Measurements from ENCODE around the gene PPP1R12A.
"Not testable (repeated sequence)": the region's sequence is repeated elsewhere in the genome, so short reads cannot be mapped to it uniquely, and the experiment has no call there.

Gene PPP1R12A

DNA sequence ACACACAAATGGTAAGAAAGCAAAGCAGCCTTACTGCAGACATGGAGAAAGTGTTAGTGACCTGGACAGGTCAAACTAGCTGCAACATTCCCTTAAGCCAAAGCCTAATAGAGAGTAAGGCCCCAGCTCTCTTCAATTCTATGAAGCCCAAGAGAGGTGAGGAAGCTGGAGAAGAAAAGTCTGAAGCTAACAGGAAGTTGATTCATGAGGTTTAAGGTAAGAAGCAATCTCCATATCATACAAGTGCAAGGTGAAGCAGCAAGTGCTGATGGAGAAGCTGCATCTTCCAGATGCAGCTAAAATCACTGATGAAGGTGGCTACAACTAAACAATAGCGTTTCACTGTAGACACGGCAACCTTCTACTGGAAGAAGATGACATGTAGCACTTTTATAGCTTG lies 53.5 kb downstream of the PPP1R12A start:
- H3K4me3 ChIP-seq (replicated peaks; ENCODE audit: insufficient read depth, low read length): no peak overlapping the region
- DNase-seq (ENCODE audit: low read depth in 1 of 2, low spot score in 1 of 2): no peak
- H3K27ac ChIP-seq (replicated peaks): no peak overlapping the region
- TF ChIP-seq, protein P1, sequence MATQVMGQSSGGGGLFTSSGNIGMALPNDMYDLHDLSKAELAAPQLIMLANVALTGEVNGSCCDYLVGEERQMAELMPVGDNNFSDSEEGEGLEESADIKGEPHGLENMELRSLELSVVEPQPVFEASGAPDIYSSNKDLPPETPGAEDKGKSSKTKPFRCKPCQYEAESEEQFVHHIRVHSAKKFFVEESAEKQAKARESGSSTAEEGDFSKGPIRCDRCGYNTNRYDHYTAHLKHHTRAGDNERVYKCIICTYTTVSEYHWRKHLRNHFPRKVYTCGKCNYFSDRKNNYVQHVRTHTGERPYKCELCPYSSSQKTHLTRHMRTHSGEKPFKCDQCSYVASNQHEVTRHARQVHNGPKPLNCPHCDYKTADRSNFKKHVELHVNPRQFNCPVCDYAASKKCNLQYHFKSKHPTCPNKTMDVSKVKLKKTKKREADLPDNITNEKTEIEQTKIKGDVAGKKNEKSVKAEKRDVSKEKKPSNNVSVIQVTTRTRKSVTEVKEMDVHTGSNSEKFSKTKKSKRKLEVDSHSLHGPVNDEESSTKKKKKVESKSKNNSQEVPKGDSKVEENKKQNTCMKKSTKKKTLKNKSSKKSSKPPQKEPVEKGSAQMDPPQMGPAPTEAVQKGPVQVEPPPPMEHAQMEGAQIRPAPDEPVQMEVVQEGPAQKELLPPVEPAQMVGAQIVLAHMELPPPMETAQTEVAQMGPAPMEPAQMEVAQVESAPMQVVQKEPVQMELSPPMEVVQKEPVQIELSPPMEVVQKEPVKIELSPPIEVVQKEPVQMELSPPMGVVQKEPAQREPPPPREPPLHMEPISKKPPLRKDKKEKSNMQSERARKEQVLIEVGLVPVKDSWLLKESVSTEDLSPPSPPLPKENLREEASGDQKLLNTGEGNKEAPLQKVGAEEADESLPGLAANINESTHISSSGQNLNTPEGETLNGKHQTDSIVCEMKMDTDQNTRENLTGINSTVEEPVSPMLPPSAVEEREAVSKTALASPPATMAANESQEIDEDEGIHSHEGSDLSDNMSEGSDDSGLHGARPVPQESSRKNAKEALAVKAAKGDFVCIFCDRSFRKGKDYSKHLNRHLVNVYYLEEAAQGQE (IDR thresholded peaks at IDR 0.05; ENCODE audit: insufficient replicate concordance, low read depth): no peak
- TF ChIP-seq POLR2AphosphoS5 (IDR thresholded peaks at IDR 0.05; ENCODE audit: low read depth): no peak
- TF ChIP-seq SPI1 (IDR thresholded peaks at IDR 0.05; ENCODE audit: borderline replicate concordance, low read depth): no peak
- no peak for TF ChIP-seq GABPA (IDR thresholded peaks at IDR 0.05; ENCODE audit: low read depth)
- TF ChIP-seq, protein P2, sequence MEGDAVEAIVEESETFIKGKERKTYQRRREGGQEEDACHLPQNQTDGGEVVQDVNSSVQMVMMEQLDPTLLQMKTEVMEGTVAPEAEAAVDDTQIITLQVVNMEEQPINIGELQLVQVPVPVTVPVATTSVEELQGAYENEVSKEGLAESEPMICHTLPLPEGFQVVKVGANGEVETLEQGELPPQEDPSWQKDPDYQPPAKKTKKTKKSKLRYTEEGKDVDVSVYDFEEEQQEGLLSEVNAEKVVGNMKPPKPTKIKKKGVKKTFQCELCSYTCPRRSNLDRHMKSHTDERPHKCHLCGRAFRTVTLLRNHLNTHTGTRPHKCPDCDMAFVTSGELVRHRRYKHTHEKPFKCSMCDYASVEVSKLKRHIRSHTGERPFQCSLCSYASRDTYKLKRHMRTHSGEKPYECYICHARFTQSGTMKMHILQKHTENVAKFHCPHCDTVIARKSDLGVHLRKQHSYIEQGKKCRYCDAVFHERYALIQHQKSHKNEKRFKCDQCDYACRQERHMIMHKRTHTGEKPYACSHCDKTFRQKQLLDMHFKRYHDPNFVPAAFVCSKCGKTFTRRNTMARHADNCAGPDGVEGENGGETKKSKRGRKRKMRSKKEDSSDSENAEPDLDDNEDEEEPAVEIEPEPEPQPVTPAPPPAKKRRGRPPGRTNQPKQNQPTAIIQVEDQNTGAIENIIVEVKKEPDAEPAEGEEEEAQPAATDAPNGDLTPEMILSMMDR (IDR thresholded peaks at IDR 0.05; ENCODE audit: insufficient read depth, low read length): no peak
- H3K27me3 ChIP-seq (ENCODE audit: insufficient read depth, poor library complexity, severe bottlenecking): no peaks in the 10 kb centered on the region

DNA sequence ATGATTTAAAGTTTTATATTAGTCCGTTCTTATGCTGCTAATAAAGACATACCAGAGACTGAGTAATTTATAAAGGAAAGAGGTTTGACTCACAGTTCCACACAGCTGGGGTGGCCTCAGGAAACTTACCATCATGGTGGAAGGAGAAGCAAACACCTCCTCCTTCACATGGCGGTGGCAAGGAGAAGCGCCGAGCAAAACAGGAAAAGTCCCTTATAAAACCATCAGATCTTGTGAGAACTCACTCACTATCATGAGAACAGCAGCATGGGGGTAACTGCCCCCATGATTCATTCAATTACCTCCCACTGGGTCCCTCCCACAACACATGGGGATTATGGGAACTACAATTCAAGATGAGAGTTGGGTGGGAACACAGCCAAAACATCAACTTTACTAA lies 56.4 kb downstream of the PPP1R12A start:
- H3K4me3 ChIP-seq (replicated peaks; ENCODE audit: insufficient read depth, low read length); DNase-seq (ENCODE audit: low read depth in 1 of 2, low spot score in 1 of 2); H3K27ac ChIP-seq (replicated peaks); H3K27me3 ChIP-seq (ENCODE audit: insufficient read depth, poor library complexity, severe bottlenecking): not testable (repeated sequence)

DNA sequence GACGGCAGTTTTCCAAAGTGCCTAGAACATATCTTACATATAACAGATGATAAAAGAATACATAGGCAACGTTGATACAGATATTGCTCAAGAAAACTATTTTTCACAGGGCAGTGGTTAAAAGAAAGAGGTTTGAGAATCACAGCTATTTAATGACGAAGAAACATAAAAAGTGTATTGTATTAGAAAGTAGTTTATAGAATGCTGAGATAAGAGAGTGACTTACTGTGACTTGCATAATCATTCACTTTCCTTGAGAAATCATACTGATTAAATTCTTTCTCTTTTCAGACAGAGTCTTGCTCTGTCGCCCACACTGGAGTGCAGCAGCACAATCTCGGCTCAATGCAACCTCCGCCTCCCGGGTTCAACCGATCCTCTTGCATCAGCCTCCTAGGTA lies 57.7 kb downstream of the PPP1R12A start:
- Histone ChIP-seq H3K27ac (replicated peaks) (no peak overlapping the region), H3K27me3 (ENCODE audit: insufficient read depth, poor library complexity, severe bottlenecking) (no peaks in the 10 kb centered on the region), H3K4me3 (replicated peaks; ENCODE audit: insufficient read depth, low read length) (no peak overlapping the region)
- DNase-seq (ENCODE audit: low read depth in 1 of 2, low spot score in 1 of 2): no peak
- TF ChIP-seq, protein P1 (IDR thresholded peaks at IDR 0.05; ENCODE audit: insufficient replicate concordance, low read depth): no peak
- no peak for TF ChIP-seq SPI1 (IDR thresholded peaks at IDR 0.05; ENCODE audit: borderline replicate concordance, low read depth)
- TF ChIP-seq, protein P2 (IDR thresholded peaks at IDR 0.05; ENCODE audit: insufficient read depth, low read length): no peak
- no peak for TF ChIP-seq GABPA (IDR thresholded peaks at IDR 0.05; ENCODE audit: low read depth)
- no peak for TF ChIP-seq POLR2AphosphoS5 (IDR thresholded peaks at IDR 0.05; ENCODE audit: low read depth)

DNA sequence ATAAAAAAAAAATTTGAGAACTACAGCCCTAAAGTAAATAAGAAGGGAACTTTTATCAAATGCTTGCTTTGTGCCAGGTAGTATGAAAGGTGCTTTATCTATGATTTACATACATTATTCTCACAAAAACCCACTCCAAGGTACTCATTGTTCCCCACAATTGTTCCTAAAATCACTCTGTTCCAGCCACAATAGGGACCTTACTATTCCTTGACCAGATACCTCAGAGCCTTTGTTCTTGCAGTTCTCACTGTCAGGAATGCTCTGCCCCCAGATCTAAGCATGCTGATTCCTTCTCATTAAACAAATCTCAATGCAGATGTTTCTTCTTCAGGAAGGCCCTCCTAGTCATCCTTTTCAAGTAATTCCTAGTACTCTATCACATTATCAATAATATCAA lies 60.2 kb downstream of the PPP1R12A start:
- no peak for DNase-seq (ENCODE audit: low read depth in 1 of 2, low spot score in 1 of 2)
- no peaks in the 10 kb centered on the region for H3K27me3 ChIP-seq (ENCODE audit: insufficient read depth, poor library complexity, severe bottlenecking)
- H3K27ac ChIP-seq (replicated peaks): no peak overlapping the region
- H3K4me3 ChIP-seq (replicated peaks; ENCODE audit: insufficient read depth, low read length): no peak overlapping the region
- TF ChIP-seq, protein P1 (IDR thresholded peaks at IDR 0.05; ENCODE audit: insufficient replicate concordance, low read depth): no peak
- TF ChIP-seq SPI1 (IDR thresholded peaks at IDR 0.05; ENCODE audit: borderline replicate concordance, low read depth) (no peak), GABPA (IDR thresholded peaks at IDR 0.05; ENCODE audit: low read depth) (no peak), POLR2AphosphoS5 (IDR thresholded peaks at IDR 0.05; ENCODE audit: low read depth) (no peak)
- TF ChIP-seq, protein P2 (IDR thresholded peaks at IDR 0.05; ENCODE audit: insufficient read depth, low read length): no peak

Measured in HL-60 (cell line).